Measurements from ENCODE around the gene NPAS1.

NPAS1 gene

GRCh38 chr19:46979126-46980105 lies 40.2 kb upstream of the NPAS1 start:
- no peak overlapping the region for H3K4me3 ChIP-seq (ENCODE audit: low read depth, low read length)
- H3K9me3 ChIP-seq (ENCODE audit: control insufficient read depth, insufficient read depth, low read length) = no peaks in the 10 kb centered on the region
- H3K27me3 ChIP-seq (ENCODE audit: control insufficient read depth, insufficient read depth, low read length) = no peaks in the 10 kb centered on the region
- peaks cover 5% of the 10 kb centered on the region for H3K4me1 ChIP-seq (ENCODE audit: control insufficient read depth, insufficient read depth, low read length)
- no peaks in the 10 kb centered on the region for H3K36me3 ChIP-seq (ENCODE audit: control insufficient read depth, insufficient read depth, low read length)
- H3K9ac ChIP-seq (ENCODE audit: low read depth, low read length) = no peak overlapping the region

- Histone ChIP-seq H3K27me3 (ENCODE audit: control insufficient read depth, insufficient read depth, low read length) (no peaks in the 10 kb centered on the region), H3K36me3 (ENCODE audit: control insufficient read depth, insufficient read depth, low read length) (peaks cover 2% of the 10 kb centered on the region), H3K4me3 (ENCODE audit: low read depth, low read length) (no peak overlapping the region), H3K9ac (ENCODE audit: low read depth, low read length) (no peak overlapping the region), H3K4me1 (ENCODE audit: control insufficient read depth, insufficient read depth, low read length) (peaks cover 2% of the 10 kb centered on the region), H3K9me3 (ENCODE audit: control insufficient read depth, insufficient read depth, low read length) (no peaks in the 10 kb centered on the region)
These were observed 38.9 kb upstream of the NPAS1 start for GRCh38 chr19:46980761-46981160.

- Histone ChIP-seq H3K4me3 (ENCODE audit: low read depth, low read length) (no peak overlapping the region), H3K36me3 (ENCODE audit: control insufficient read depth, insufficient read depth, low read length) (peaks cover 2% of the 10 kb centered on the region), H3K4me1 (ENCODE audit: control insufficient read depth, insufficient read depth, low read length) (no peaks in the 10 kb centered on the region), H3K9ac (ENCODE audit: low read depth, low read length) (no peak overlapping the region), H3K27me3 (ENCODE audit: control insufficient read depth, insufficient read depth, low read length) (no peaks in the 10 kb centered on the region), H3K9me3 (ENCODE audit: control insufficient read depth, insufficient read depth, low read length) (no peaks in the 10 kb centered on the region)
These were observed 38.2 kb upstream of the NPAS1 start for GRCh38 chr19:46981286-46981945.

GRCh38 chr19:46983097-46983496 lies 36.5 kb upstream of the NPAS1 start:
- Histone ChIP-seq H3K36me3 (ENCODE audit: control insufficient read depth, insufficient read depth, low read length) (peaks cover 5% of the 10 kb centered on the region), H3K9me3 (ENCODE audit: control insufficient read depth, insufficient read depth, low read length) (no peaks in the 10 kb centered on the region), H3K9ac (ENCODE audit: low read depth, low read length) (no peak overlapping the region), H3K4me1 (ENCODE audit: control insufficient read depth, insufficient read depth, low read length) (no peaks in the 10 kb centered on the region), H3K27me3 (ENCODE audit: control insufficient read depth, insufficient read depth, low read length) (no peaks in the 10 kb centered on the region), H3K4me3 (ENCODE audit: low read depth, low read length) (no peak overlapping the region)

- no peak overlapping the region for H3K4me3 ChIP-seq (ENCODE audit: low read depth, low read length)
- peaks cover 10% of the 10 kb centered on the region for H3K36me3 ChIP-seq (ENCODE audit: control insufficient read depth, insufficient read depth, low read length)
- no peak overlapping the region for H3K9ac ChIP-seq (ENCODE audit: low read depth, low read length)
- no peaks in the 10 kb centered on the region for H3K9me3 ChIP-seq (ENCODE audit: control insufficient read depth, insufficient read depth, low read length)
- no peaks in the 10 kb centered on the region for H3K27me3 ChIP-seq (ENCODE audit: control insufficient read depth, insufficient read depth, low read length)
- no peaks in the 10 kb centered on the region for H3K4me1 ChIP-seq (ENCODE audit: control insufficient read depth, insufficient read depth, low read length)
These were observed 35.3 kb upstream of the NPAS1 start for GRCh38 chr19:46984077-46985010.

- Histone ChIP-seq H3K4me1 (ENCODE audit: control insufficient read depth, insufficient read depth, low read length) (peaks cover under 1% of the 10 kb centered on the region), H3K4me3 (ENCODE audit: low read depth, low read length) (no peak overlapping the region), H3K9ac (ENCODE audit: low read depth, low read length) (no peak overlapping the region), H3K27me3 (ENCODE audit: control insufficient read depth, insufficient read depth, low read length) (no peaks in the 10 kb centered on the region), H3K36me3 (ENCODE audit: control insufficient read depth, insufficient read depth, low read length) (peaks cover 21% of the 10 kb centered on the region), H3K9me3 (ENCODE audit: control insufficient read depth, insufficient read depth, low read length) (no peaks in the 10 kb centered on the region)
These were observed 33.9 kb upstream of the NPAS1 start for GRCh38 chr19:46985542-46986415.

GRCh38 chr19:46988614-46989230 lies 30.9 kb upstream of the NPAS1 start:
- H3K36me3 ChIP-seq (ENCODE audit: control insufficient read depth, insufficient read depth, low read length) = peaks cover 38% of the 10 kb centered on the region
- H3K9me3 ChIP-seq (ENCODE audit: control insufficient read depth, insufficient read depth, low read length) = no peaks in the 10 kb centered on the region

GRCh38 chr19:46990991-46991676 lies 28.5 kb upstream of the NPAS1 start:
- H3K4me1 ChIP-seq (ENCODE audit: control insufficient read depth, insufficient read depth, low read length) = peaks cover 6% of the 10 kb centered on the region
- no peaks in the 10 kb centered on the region for H3K27me3 ChIP-seq (ENCODE audit: control insufficient read depth, insufficient read depth, low read length)
- H3K9ac ChIP-seq (ENCODE audit: low read depth, low read length) = peak overlapping the region; percentile 16
- H3K4me3 ChIP-seq (ENCODE audit: low read depth, low read length) = no peak overlapping the region
- no peaks in the 10 kb centered on the region for H3K9me3 ChIP-seq (ENCODE audit: control insufficient read depth, insufficient read depth, low read length)
- H3K36me3 ChIP-seq (ENCODE audit: control insufficient read depth, insufficient read depth, low read length) = peaks cover 36% of the 10 kb centered on the region

More at GRCh38 chr19:46988614-46989230, 30.9 kb upstream of the NPAS1 start:
- Histone ChIP-seq H3K9ac (ENCODE audit: low read depth, low read length) (no peak overlapping the region), H3K27me3 (ENCODE audit: control insufficient read depth, insufficient read depth, low read length) (no peaks in the 10 kb centered on the region), H3K4me1 (ENCODE audit: control insufficient read depth, insufficient read depth, low read length) (peaks cover 6% of the 10 kb centered on the region), H3K4me3 (ENCODE audit: low read depth, low read length) (no peak overlapping the region)

- Histone ChIP-seq H3K36me3 (ENCODE audit: control insufficient read depth, insufficient read depth, low read length) (peaks cover 35% of the 10 kb centered on the region), H3K9ac (ENCODE audit: low read depth, low read length) (no peak overlapping the region), H3K4me1 (ENCODE audit: control insufficient read depth, insufficient read depth, low read length) (peaks cover 6% of the 10 kb centered on the region), H3K27me3 (ENCODE audit: control insufficient read depth, insufficient read depth, low read length) (no peaks in the 10 kb centered on the region), H3K9me3 (ENCODE audit: control insufficient read depth, insufficient read depth, low read length) (no peaks in the 10 kb centered on the region), H3K4me3 (ENCODE audit: low read depth, low read length) (no peak overlapping the region)
These were observed 26.7 kb upstream of the NPAS1 start for GRCh38 chr19:46992699-46993535.

Data from iPS-15b (cell line).